OCI-LY3 (cell line): Measurements from ENCODE around the gene ARHGAP42.

Source experiments
- H2AFZ ChIP-seq: fragments of 200-600, 300-600 bp; shearing (Covaris generic); 2 replicates; pipeline ENCODE4 v1.6.0; 2014; ENCODE audit warnings: antibody characterized with exemption, low read depth, low read length
- H3K27ac ChIP-seq: fragments of 200-600, 300-600 bp; sonication (generic); 2 replicates; pipeline ENCODE4 v1.5.1; 2014; ENCODE audit warnings: mild to moderate bottlenecking, low read length, moderate library complexity, mixed read lengths
- H3K27me3 ChIP-seq: fragments of 200-600, 300-600 bp; sonication (generic); 2 replicates; pipeline ENCODE4 v1.6.1; 2014; ENCODE audit warnings: low read depth, low read length, mixed read lengths
- H3K36me3 ChIP-seq: fragments of 200-600, 300-600 bp; sonication (generic); replicated peaks from 2 replicates; pipeline ENCODE3; 2014; ENCODE audit warnings: low read depth, low read length, mixed read lengths
- H3K4me1 ChIP-seq: fragments of 300-600, 200-600 bp; sonication (generic); 2 replicates; pipeline ENCODE4 v1.6.1; 2014; ENCODE audit warnings: low read length, mixed read lengths
- H3K4me2 ChIP-seq: fragments of 200-600, 300-600 bp; sonication (generic); 2 replicates; pipeline ENCODE4 v1.6.1; 2014; ENCODE audit warnings: low read length, mixed read lengths
- H3K4me3 ChIP-seq: fragments of 300-600, 200-600 bp; sonication (generic); 2 replicates; pipeline ENCODE4 v1.5.1; 2014; ENCODE audit warnings: antibody characterized with exemption, mild to moderate bottlenecking, low read length, moderate library complexity
- H3K79me2 ChIP-seq: fragments of 300-600, 200-600 bp; shearing (Covaris generic); 2 replicates; pipeline ENCODE4 v1.6.1; 2014; ENCODE audit warnings: mild to moderate bottlenecking, low read length, mixed read lengths
- H3K9ac ChIP-seq: fragments of 300-600, 200-600 bp; shearing (Covaris generic); 2 replicates; pipeline ENCODE4 v1.6.0; 2014; ENCODE audit warnings: mild to moderate bottlenecking, low read length, moderate library complexity
- H3K9me3 ChIP-seq: fragments of 200-600, 300-600 bp; shearing (Covaris generic); 2 replicates; pipeline ENCODE4 v1.6.1; 2014; ENCODE audit warnings: low read length, mixed read lengths; ENCODE audit not compliant: insufficient read depth
- H4K20me1 ChIP-seq: fragments of 200-600, 300-600 bp; sonication (generic); 2 replicates; pipeline ENCODE4 v1.6.1; 2016; ENCODE audit warnings: low read length, mixed read lengths; ENCODE audit not compliant: insufficient read depth
- CTCF ChIP-seq: fragments of 200-600, 300-600 bp; sonication (generic); IDR thresholded peaks from 2 replicates; pipeline ENCODE4 v1.5.1; 2014; ENCODE audit warnings: antibody characterized with exemption, low read length, low read depth
- EZH2phosphoT487 ChIP-seq: fragments of 200-600 bp; shearing (Covaris generic); IDR thresholded peaks from 2 replicates; pipeline ENCODE4 v1.6.1; 2018; ENCODE audit warnings: antibody characterized with exemption, mixed run types, low read depth

Gene ARHGAP42

GRCh38 chr11:100888836-100889235 is 201.7 kb downstream of the ARHGAP42 start:
- no peaks in the 10 kb centered on the region for H3K36me3 ChIP-seq
- no peaks in the 10 kb centered on the region for H3K27me3 ChIP-seq
- no peak overlapping the region for H3K27ac ChIP-seq
- no peak overlapping the region for H3K4me2 ChIP-seq
- no peak for TF ChIP-seq CTCF
- TF ChIP-seq EZH2phosphoT487 = no peak
- H2AFZ ChIP-seq = no peak overlapping the region
- no peak overlapping the region for H3K4me3 ChIP-seq
- H3K79me2 ChIP-seq = no peaks in the 10 kb centered on the region
- no peak overlapping the region for H3K9ac ChIP-seq
- H4K20me1 ChIP-seq = no peaks in the 10 kb centered on the region
- H3K9me3 ChIP-seq = no peaks in the 10 kb centered on the region
- no peaks in the 10 kb centered on the region for H3K4me1 ChIP-seq

- TF ChIP-seq CTCF = no peak
- TF ChIP-seq EZH2phosphoT487 = no peak
- no peaks in the 10 kb centered on the region for H3K79me2 ChIP-seq
- no peak overlapping the region for H2AFZ ChIP-seq
- H3K36me3 ChIP-seq = no peaks in the 10 kb centered on the region
- H3K9ac ChIP-seq = no peak overlapping the region
- H3K4me1 ChIP-seq = no peaks in the 10 kb centered on the region
- no peaks in the 10 kb centered on the region for H3K9me3 ChIP-seq
- H3K4me2 ChIP-seq = no peak overlapping the region
- H3K27me3 ChIP-seq = no peaks in the 10 kb centered on the region
- no peak overlapping the region for H3K27ac ChIP-seq
- no peak overlapping the region for H3K4me3 ChIP-seq
- H4K20me1 ChIP-seq = no peaks in the 10 kb centered on the region
Observed at GRCh38 chr11:100889758-100890157, 202.7 kb downstream of the ARHGAP42 start.

- Histone ChIP-seq H3K79me2 (no peaks in the 10 kb centered on the region), H3K27ac (no peak overlapping the region), H2AFZ (no peak overlapping the region), H3K4me1 (no peaks in the 10 kb centered on the region), H3K9ac (no peak overlapping the region), H3K36me3 (no peaks in the 10 kb centered on the region), H3K27me3 (no peaks in the 10 kb centered on the region), H3K4me3 (no peak overlapping the region), H3K4me2 (no peak overlapping the region), H3K9me3 (no peaks in the 10 kb centered on the region), H4K20me1 (no peaks in the 10 kb centered on the region)
- TF ChIP-seq EZH2phosphoT487 = no peak
- no peak for TF ChIP-seq CTCF
Observed at GRCh38 chr11:100890789-100891188, 203.7 kb downstream of the ARHGAP42 start.

- Histone ChIP-seq H3K4me3 (no peak overlapping the region), H3K4me2 (no peak overlapping the region), H3K9me3 (no peaks in the 10 kb centered on the region), H3K9ac (no peak overlapping the region), H3K79me2 (no peaks in the 10 kb centered on the region), H3K36me3 (no peaks in the 10 kb centered on the region), H3K4me1 (no peaks in the 10 kb centered on the region), H2AFZ (no peak overlapping the region), H3K27me3 (no peaks in the 10 kb centered on the region), H3K27ac (no peak overlapping the region), H4K20me1 (no peaks in the 10 kb centered on the region)
- no peak for TF ChIP-seq CTCF
- no peak for TF ChIP-seq EZH2phosphoT487
Observed at GRCh38 chr11:100892886-100893285, 205.8 kb downstream of the ARHGAP42 start.
